EL (cell line): Measurements from ENCODE around the gene MON2.
"Not testable (repeated sequence)": the region's sequence is repeated elsewhere in the genome, so short reads cannot be mapped to it uniquely, and the experiment has no call there.

Experiments
- DNase-seq: peaks from one replicate; pipeline ENCODE4 v3.0.0-alpha.2; 2016

The MON2 gene

GRCh38 chr12:62471734-62472133 is 5.1 kb downstream of the MON2 start:
- no peak for DNase-seq

GRCh38 chr12:62472472-62472871 is 5.8 kb downstream of the MON2 start:
- DNase-seq = peak; percentile 8

GRCh38 chr12:62481843-62482540 is 15.4 kb downstream of the MON2 start:
- no peak for DNase-seq

- DNase-seq = no peak
These were observed 16.1 kb downstream of the MON2 start for GRCh38 chr12:62482769-62483168.

- peak; percentile 16 for DNase-seq
These were observed 17.6 kb downstream of the MON2 start for GRCh38 chr12:62484233-62484632.

GRCh38 chr12:62505786-62506185 is 39.2 kb downstream of the MON2 start:
- DNase-seq = no peak

- DNase-seq = no peak
These were observed 46.3 kb downstream of the MON2 start for GRCh38 chr12:62512901-62513300.

- DNase-seq = not testable (repeated sequence)
These were observed 47.5 kb downstream of the MON2 start for GRCh38 chr12:62514080-62514479.

GRCh38 chr12:62516927-62517326 is 50.3 kb downstream of the MON2 start:
- DNase-seq = no peak

- DNase-seq = no peak
These were observed 51.3 kb downstream of the MON2 start for GRCh38 chr12:62517887-62518286.

- no peak for DNase-seq
These were observed 52.4 kb downstream of the MON2 start for GRCh38 chr12:62519043-62519442.

- no peak for DNase-seq
These were observed 53.7 kb downstream of the MON2 start for GRCh38 chr12:62520361-62520760.

GRCh38 chr12:62522984-62523383 is 56.4 kb downstream of the MON2 start:
- DNase-seq = peak; percentile 10

- no peak for DNase-seq
These were observed 57.0 kb downstream of the MON2 start for GRCh38 chr12:62523619-62524018.

GRCh38 chr12:62525271-62525670 is 58.6 kb downstream of the MON2 start:
- no peak for DNase-seq

- DNase-seq = peak; percentile 84
These were observed 64.0 kb downstream of the MON2 start for GRCh38 chr12:62530596-62530995.

- no peak for DNase-seq
These were observed 65.7 kb downstream of the MON2 start for GRCh38 chr12:62532333-62532732.

GRCh38 chr12:62533087-62533754 is 66.6 kb downstream of the MON2 start:
- DNase-seq = no peak

GRCh38 chr12:62533755-62534107 is 67.1 kb downstream of the MON2 start:
- no peak for DNase-seq

GRCh38 chr12:62536546-62536945 is 69.9 kb downstream of the MON2 start:
- no peak for DNase-seq

GRCh38 chr12:62537551-62537950 is 70.9 kb downstream of the MON2 start:
- DNase-seq = peak; percentile 74

GRCh38 chr12:62540354-62540753 is 73.7 kb downstream of the MON2 start:
- no peak for DNase-seq

- DNase-seq = no peak
These were observed 76.2 kb downstream of the MON2 start for GRCh38 chr12:62542814-62543213.

- no peak for DNase-seq
These were observed 76.7 kb downstream of the MON2 start for GRCh38 chr12:62543324-62543723.

GRCh38 chr12:62543741-62544140 is 77.1 kb downstream of the MON2 start:
- no peak for DNase-seq
